Parathyroid adenoma (tissue), 2 donors: ENCODE measurements around the gene NHS.

Experiments
- H2AFZ ChIP-seq: fragments of 300-600 bp; sonication (generic); one replicate; pipeline ENCODE4 v1.7.0; 2017; ENCODE audit warnings: antibody characterized with exemption, mild to moderate bottlenecking
- H3K27ac ChIP-seq: fragments of 300-600 bp; sonication (generic); one replicate; pipeline ENCODE4 v1.7.0; 2017
- H3K27me3 ChIP-seq: fragments of 300-600 bp; sonication (generic); one replicate; pipeline ENCODE4 v1.7.0; 2017; ENCODE audit warnings: low read length; ENCODE audit not compliant: control insufficient read depth, insufficient read depth
- H3K36me3 ChIP-seq: fragments of 300-600 bp; sonication (generic); one replicate; pipeline ENCODE4 v1.7.0; 2017; ENCODE audit warnings: low read length; ENCODE audit not compliant: control insufficient read depth, insufficient read depth
- H3K4me1 ChIP-seq: fragments of 300-600 bp; sonication (generic); one replicate; pipeline ENCODE4 v1.7.0; 2017; ENCODE audit warnings: control low read depth
- H3K4me2 ChIP-seq: fragments of 300-600 bp; sonication (generic); one replicate; pipeline ENCODE4 v1.7.0; 2017; ENCODE audit warnings: low read length
- H3K4me3 ChIP-seq: fragments of 300-600 bp; sonication (generic); one replicate; pipeline ENCODE4 v1.7.0; 2017; ENCODE audit warnings: low read depth, low read length
- H3K79me2 ChIP-seq: fragments of 300-600 bp; sonication (generic); one replicate; pipeline ENCODE4 v1.7.0; 2017; ENCODE audit warnings: control low read depth
- H3K9ac ChIP-seq: fragments of 300-600 bp; sonication (generic); one replicate; pipeline ENCODE4 v1.7.0; 2017; ENCODE audit warnings: mild to moderate bottlenecking
- H3K9me3 ChIP-seq: fragments of 300-600 bp; sonication (generic); one replicate; pipeline ENCODE4 v1.7.0; 2017; ENCODE audit warnings: low read length; ENCODE audit not compliant: control insufficient read depth
- CTCF ChIP-seq: fragments of 300-600 bp; sonication (generic); IDR thresholded peaks from one replicate; pipeline ENCODE4 v1.7.0; 2017; ENCODE audit warnings: antibody characterized with exemption, mild to moderate bottlenecking
- donor health status: primary hyperparathyroidism.

Gene NHS

GRCh38 chrX:17705211-17705610, 330.2 kb downstream of the NHS start:
- Histone ChIP-seq H2AFZ (no peak overlapping the region), H3K36me3 (no peaks in the 10 kb centered on the region), H3K27ac (no peak overlapping the region), H3K9ac (no peak overlapping the region), H3K4me3 (no peak overlapping the region), H3K4me2 (no peak overlapping the region), H3K4me1 (no peaks in the 10 kb centered on the region), H3K79me2 (no peaks in the 10 kb centered on the region), H3K9me3 (no peaks in the 10 kb centered on the region), H3K27me3 (no peaks in the 10 kb centered on the region)
- TF ChIP-seq CTCF, result no peak

- no peaks in the 10 kb centered on the region for H3K4me1 ChIP-seq
- H3K27ac ChIP-seq, result no peak overlapping the region
- no peaks in the 10 kb centered on the region for H3K36me3 ChIP-seq
- H3K27me3 ChIP-seq, result no peaks in the 10 kb centered on the region
- H3K9me3 ChIP-seq, result no peaks in the 10 kb centered on the region
- H3K4me3 ChIP-seq, result no peak overlapping the region
- H3K4me2 ChIP-seq, result no peak overlapping the region
- H3K79me2 ChIP-seq, result no peaks in the 10 kb centered on the region
- H2AFZ ChIP-seq, result no peak overlapping the region
- TF ChIP-seq CTCF, result no peak
- no peak overlapping the region for H3K9ac ChIP-seq
Observed at GRCh38 chrX:17706676-17707075, 331.7 kb downstream of the NHS start.

GRCh38 chrX:17707731-17708130, 332.7 kb downstream of the NHS start:
- TF ChIP-seq CTCF, result no peak
- Histone ChIP-seq H3K36me3 (no peaks in the 10 kb centered on the region), H3K9ac (no peak overlapping the region), H3K9me3 (no peaks in the 10 kb centered on the region), H3K79me2 (no peaks in the 10 kb centered on the region), H3K4me1 (no peaks in the 10 kb centered on the region), H3K4me3 (no peak overlapping the region), H3K27me3 (no peaks in the 10 kb centered on the region), H3K27ac (no peak overlapping the region), H3K4me2 (no peak overlapping the region), H2AFZ (no peak overlapping the region)

GRCh38 chrX:17710871-17711301, 335.9 kb downstream of the NHS start:
- no peak overlapping the region for H3K27ac ChIP-seq

More at GRCh38 chrX:17710871-17711301, 335.9 kb downstream of the NHS start:
- no peaks in the 10 kb centered on the region for H3K27me3 ChIP-seq
- H3K4me1 ChIP-seq, result no peaks in the 10 kb centered on the region
- no peak overlapping the region for H3K4me2 ChIP-seq
- H3K9me3 ChIP-seq, result no peaks in the 10 kb centered on the region
- H3K79me2 ChIP-seq, result no peaks in the 10 kb centered on the region
- no peak overlapping the region for H3K9ac ChIP-seq
- H2AFZ ChIP-seq, result no peak overlapping the region
- no peak for TF ChIP-seq CTCF
- H3K4me3 ChIP-seq, result no peak overlapping the region
- no peaks in the 10 kb centered on the region for H3K36me3 ChIP-seq
